Esophagus squamous epithelium (tissue), 4 donors: ENCODE measurements around the gene FAM174C.

Experiments
- POLR2A ChIP-seq, 4 donors: fragments of 450-650 bp; IDR thresholded peaks; one replicate each; pipeline ENCODE4 v1.6.1; 2017; ENCODE audit warnings: antibody characterized with exemption in 4 of 4, mild to moderate bottlenecking in 4 of 4, moderate library complexity in 3 of 4
- TF ChIP-seq, protein P1 (sequence below), 6 experiments: fragments of 450-650 bp in 4 of 6; fragments of 200-600 bp in 2 of 6; sonication (generic) in 2 of 6; IDR thresholded peaks; one replicate each; pipeline ENCODE4 v1.5.1; 2016 to 2019; ENCODE audit warnings: antibody characterized with exemption in 6 of 6, mild to moderate bottlenecking in 4 of 6, moderate library complexity in 4 of 6

DNA sequence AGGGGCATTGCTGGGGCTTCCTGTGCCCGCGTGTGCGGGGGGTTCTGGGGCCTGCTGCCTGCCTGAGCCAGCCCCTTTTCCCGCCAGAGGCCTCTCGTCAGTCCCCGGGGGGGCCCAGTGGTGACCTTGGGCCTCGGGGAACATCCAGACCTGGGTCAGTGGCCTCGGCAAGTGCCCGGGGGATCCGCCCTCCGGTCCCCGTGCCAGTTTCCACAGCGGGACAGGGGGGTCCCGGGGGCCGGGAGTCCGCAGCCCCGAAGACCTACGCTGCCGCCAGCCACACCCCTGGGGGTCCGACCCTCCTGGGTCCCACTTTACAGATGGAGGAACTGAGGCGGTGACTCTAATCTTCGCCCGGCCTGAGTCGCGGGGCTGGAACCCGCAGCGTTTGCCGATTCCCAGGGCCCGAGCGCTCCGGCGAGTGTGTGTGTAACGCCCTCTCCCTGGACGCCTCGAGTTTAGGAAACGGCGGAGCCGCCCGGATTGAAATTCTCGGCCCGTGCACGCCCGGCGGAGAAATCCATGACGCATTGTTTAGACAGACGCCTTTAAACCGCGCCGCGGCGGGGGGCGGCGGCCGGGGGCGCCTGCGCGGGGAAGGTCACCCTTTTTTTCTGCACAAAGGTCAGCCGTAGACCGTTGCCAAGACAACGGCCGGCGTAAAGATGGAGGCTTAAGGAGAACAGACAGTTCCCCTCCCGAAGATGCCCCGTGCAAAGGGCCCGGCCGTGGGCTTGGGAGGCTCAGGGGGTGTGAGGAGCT lies 49.7 kb downstream of the FAM174C start:
- TF ChIP-seq, protein P1, sequence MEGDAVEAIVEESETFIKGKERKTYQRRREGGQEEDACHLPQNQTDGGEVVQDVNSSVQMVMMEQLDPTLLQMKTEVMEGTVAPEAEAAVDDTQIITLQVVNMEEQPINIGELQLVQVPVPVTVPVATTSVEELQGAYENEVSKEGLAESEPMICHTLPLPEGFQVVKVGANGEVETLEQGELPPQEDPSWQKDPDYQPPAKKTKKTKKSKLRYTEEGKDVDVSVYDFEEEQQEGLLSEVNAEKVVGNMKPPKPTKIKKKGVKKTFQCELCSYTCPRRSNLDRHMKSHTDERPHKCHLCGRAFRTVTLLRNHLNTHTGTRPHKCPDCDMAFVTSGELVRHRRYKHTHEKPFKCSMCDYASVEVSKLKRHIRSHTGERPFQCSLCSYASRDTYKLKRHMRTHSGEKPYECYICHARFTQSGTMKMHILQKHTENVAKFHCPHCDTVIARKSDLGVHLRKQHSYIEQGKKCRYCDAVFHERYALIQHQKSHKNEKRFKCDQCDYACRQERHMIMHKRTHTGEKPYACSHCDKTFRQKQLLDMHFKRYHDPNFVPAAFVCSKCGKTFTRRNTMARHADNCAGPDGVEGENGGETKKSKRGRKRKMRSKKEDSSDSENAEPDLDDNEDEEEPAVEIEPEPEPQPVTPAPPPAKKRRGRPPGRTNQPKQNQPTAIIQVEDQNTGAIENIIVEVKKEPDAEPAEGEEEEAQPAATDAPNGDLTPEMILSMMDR (IDR thresholded peaks at IDR 0.05), result no peak
- TF ChIP-seq POLR2A (IDR thresholded peaks at IDR 0.05), result no peak
